ENCODE results near the gene KCNJ15. TPM values are rescaled to one million over a fixed set of nuclear protein-coding genes. Genes with fewer than 3 reads are reported as not detected.

The KCNJ15 gene
- total and polyA plus RNA-seq, 2 donors (not counting 1 experiment from before 2014, with no cell fraction given): not detected

GRCh38 chr21:38355353-38355752 lies 98.6 kb downstream of the KCNJ15 start:
- WGBS (ENCODE audit: insufficient coverage): 90% methylated on average over 4 of the region's 4 CpGs
- ChIA-PET POLR2A (no interaction called here), CTCF (no interaction called here)
- Mint-ChIP-seq H3K4me3 (no peak overlapping the region), H3K4me1 (no peaks in the 10 kb centered on the region), H3K27ac (no peak overlapping the region), H3K27me3 (peaks cover 8% of the 10 kb centered on the region), H3K9me3 (ENCODE audit: insufficient read depth) (no peaks in the 10 kb centered on the region)
- Histone ChIP-seq H3K4me3 (ENCODE audit: control extremely low read depth in 1 of 5, extremely low read depth in 1 of 5, insufficient read depth in 1 of 5, low read depth in 2 of 5, low read length in 4 of 5) (no peak overlapping the region), H3K27ac (ENCODE audit: low read length in 2 of 2) (no peak overlapping the region), H3K9ac (ENCODE audit: low read length) (no peak overlapping the region), H3K36me3 (replicated peaks in 1 of 2; ENCODE audit: control extremely low read depth in 1 of 2, control insufficient read depth in 1 of 2, extremely low read depth in 1 of 2, insufficient read depth in 2 of 2, low read length in 1 of 2) (no peaks in the 10 kb centered on the region), H3K79me2 (ENCODE audit: control insufficient read depth, insufficient read depth, low read length) (no peaks in the 10 kb centered on the region), H4K20me1 (ENCODE audit: control insufficient read depth, insufficient read depth, low read length, poor library complexity, severe bottlenecking) (no peaks in the 10 kb centered on the region), H2AFZ (ENCODE audit: insufficient read depth, low read depth, low read length, poor library complexity, severe bottlenecking) (no peak overlapping the region), H3K4me1 (ENCODE audit: control insufficient read depth in 2 of 2, insufficient read depth in 2 of 2, low read length in 2 of 2) (no peaks in the 10 kb centered on the region), H3K4me2 (replicated peaks; ENCODE audit: low read depth, low read length, poor library complexity, severe bottlenecking) (no peak overlapping the region), H3K27me3 (replicated peaks in 1 of 4; ENCODE audit: control extremely low read depth in 1 of 4, control insufficient read depth in 3 of 4, insufficient read depth in 4 of 4, low read length in 3 of 4) (no peaks in the 10 kb centered on the region), H3K9me3 (ENCODE audit: control extremely low read depth in 1 of 3, control insufficient read depth in 2 of 3, insufficient read depth in 1 of 3, low read length in 2 of 3) (peaks cover 0 to 10% (median 0%) of the 10 kb centered on the region in 3 donors)
- TF ChIP-seq CTCF (IDR thresholded peaks at IDR 0.05): no peak
- no peak for TF ChIP-seq EZH2 (IDR thresholded peaks at IDR 0.05; ENCODE audit: borderline replicate concordance, insufficient read depth, low read depth, low read length, poor library complexity, severe bottlenecking)
- no peak for ATAC-seq (ENCODE audit: low read depth)
- intact Hi-C loops (cut with micrococcal nuclease): loop anchor here (5.0 to 10.0 kb wide), 2 partner anchors 1723 to 1851 kb away; no protein-coding TSS in a partner anchor
- no peak for DNase-seq

- Histone ChIP-seq H3K79me2 (ENCODE audit: control insufficient read depth, insufficient read depth, low read length) (no peaks in the 10 kb centered on the region), H3K4me1 (ENCODE audit: control insufficient read depth in 2 of 2, insufficient read depth in 2 of 2, low read length in 2 of 2) (no peaks in the 10 kb centered on the region), H3K4me3 (ENCODE audit: control extremely low read depth in 1 of 5, extremely low read depth in 1 of 5, insufficient read depth in 1 of 5, low read depth in 2 of 5, low read length in 4 of 5) (no peak overlapping the region), H3K27me3 (replicated peaks in 1 of 4; ENCODE audit: control extremely low read depth in 1 of 4, control insufficient read depth in 3 of 4, insufficient read depth in 4 of 4, low read length in 3 of 4) (no peaks in the 10 kb centered on the region), H3K36me3 (replicated peaks in 1 of 2; ENCODE audit: control extremely low read depth in 1 of 2, control insufficient read depth in 1 of 2, extremely low read depth in 1 of 2, insufficient read depth in 2 of 2, low read length in 1 of 2) (no peaks in the 10 kb centered on the region), H3K4me2 (replicated peaks; ENCODE audit: low read depth, low read length, poor library complexity, severe bottlenecking) (no peak overlapping the region), H3K9ac (ENCODE audit: low read length) (no peak overlapping the region), H4K20me1 (ENCODE audit: control insufficient read depth, insufficient read depth, low read length, poor library complexity, severe bottlenecking) (no peaks in the 10 kb centered on the region), H2AFZ (ENCODE audit: insufficient read depth, low read depth, low read length, poor library complexity, severe bottlenecking) (peak overlapping the region; percentile 10), H3K9me3 (ENCODE audit: control extremely low read depth in 1 of 3, control insufficient read depth in 2 of 3, insufficient read depth in 1 of 3, low read length in 2 of 3) (peaks cover 0 to 10% (median 0%) of the 10 kb centered on the region in 3 donors), H3K27ac (ENCODE audit: low read length in 2 of 2) (no peak overlapping the region)
- TF ChIP-seq CTCF (IDR thresholded peaks at IDR 0.05) (peak; percentile 66), EZH2 (IDR thresholded peaks at IDR 0.05; ENCODE audit: borderline replicate concordance, insufficient read depth, low read depth, low read length, poor library complexity, severe bottlenecking) (no peak)
- H3K4me1 Mint-ChIP-seq: no peaks in the 10 kb centered on the region
- H3K27me3 Mint-ChIP-seq: peaks cover 8% of the 10 kb centered on the region
- WGBS (ENCODE audit: insufficient coverage): 9% methylated on average over 15 of the region's 20 CpGs
- H3K9me3 Mint-ChIP-seq (ENCODE audit: insufficient read depth): no peaks in the 10 kb centered on the region
- no peak for ATAC-seq (ENCODE audit: low read depth)
- ChIA-PET CTCF (interaction anchor here (1.4 kb wide), 1 partner anchor 1725 kb away, joined by 4 read pairs; no protein-coding TSS in a partner anchor), POLR2A (no interaction called here)
- intact Hi-C loops (cut with micrococcal nuclease): loop anchor here (5.0 to 10.0 kb wide), 2 partner anchors 1724 to 1851 kb away; no protein-coding TSS in a partner anchor
- peak; percentile 39 for DNase-seq
- no peak overlapping the region for H3K4me3 Mint-ChIP-seq
- H3K27ac Mint-ChIP-seq: no peak overlapping the region
These were observed 99.4 kb downstream of the KCNJ15 start for GRCh38 chr21:38355992-38356781.

Measured in B cell (primary cell).